MCF 10A (cell line): ENCODE results near the gene MN1. TPM values are rescaled to one million over a fixed set of nuclear protein-coding genes. Genes with fewer than 3 reads are reported as not detected.

ENCODE experiments used
- BruUV-seq: library from RNA; stranded (reverse); fragments of 400-500 nt; replicated peaks from 2 replicates; lab custom pipeline; 2021; lab: Mats Ljungman, UMichigan
- CTCF ChIA-PET: fragments of 300-600 bp; sonication (Branson Sonifier 250); formaldehyde crosslinking; extraction: SDS; loops from one replicate; lab custom pipeline; 2021; ENCODE audit warnings: antibody characterized with exemption, inconsistent platforms; lab: Yijun Ruan, JAX
- POLR2A ChIA-PET: fragments of 300-600, 350-650 bp; sonication (Branson Sonifier 250); formaldehyde crosslinking; extraction: SDS; loops from one replicate; lab custom pipeline; 2020; ENCODE audit warnings: antibody characterized with exemption, inconsistent platforms; lab: Yijun Ruan, JAX
- DNase-seq: peaks from one replicate; pipeline ENCODE4 v3.0.0-alpha.2; 2018; ENCODE audit not compliant: unreplicated experiment
- H3K27ac Mint-ChIP-seq: one replicate; pipeline ENCODE4 v1.8.0; 2022; ENCODE audit warnings: mild to moderate bottlenecking, low read depth, mixed read lengths; ENCODE audit not compliant: unreplicated experiment
- H3K27me3 Mint-ChIP-seq: one replicate; pipeline ENCODE4 v1.8.0; 2022; ENCODE audit warnings: mixed read lengths; ENCODE audit not compliant: insufficient read depth, unreplicated experiment
- H3K36me3 Mint-ChIP-seq: one replicate; pipeline ENCODE4 v1.8.0; 2022; ENCODE audit warnings: mild to moderate bottlenecking, moderate library complexity, mixed read lengths; ENCODE audit not compliant: insufficient read depth, unreplicated experiment
- H3K4me1 Mint-ChIP-seq: one replicate; pipeline ENCODE4 v1.8.0; 2022; ENCODE audit warnings: mixed read lengths; ENCODE audit not compliant: insufficient read depth, unreplicated experiment
- H3K4me3 Mint-ChIP-seq: one replicate; pipeline ENCODE4 v1.8.0; 2022; ENCODE audit warnings: mild to moderate bottlenecking, moderate library complexity, mixed read lengths; ENCODE audit not compliant: unreplicated experiment
- H3K9me3 Mint-ChIP-seq: one replicate; pipeline ENCODE4 v1.8.0; 2022; ENCODE audit warnings: mixed read lengths; ENCODE audit not compliant: unreplicated experiment
- intact Hi-C: fragments of 100-400 bp; cut with micrococcal nuclease; formaldehyde crosslinking; loops from 2 replicates; pipeline ENCODE4 v1.14.1; 2022
- total RNA-seq: library from RNA; stranded (reverse); gene quantifications from 2 replicates; pipeline ENCODE4 v1.2.3, GENCODE V29; 2022
- TF ChIP-seq, protein P1 (sequence below): fragments of 200-600 bp; IDR thresholded peaks from one replicate; pipeline ENCODE4 v1.8.0; 2022; ENCODE audit warnings: antibody characterized with exemption, mild to moderate bottlenecking; ENCODE audit not compliant: unreplicated experiment

Gene MN1
- total RNA-seq, 1 experiment from 2014 or later: 3.9 TPM

DNA sequence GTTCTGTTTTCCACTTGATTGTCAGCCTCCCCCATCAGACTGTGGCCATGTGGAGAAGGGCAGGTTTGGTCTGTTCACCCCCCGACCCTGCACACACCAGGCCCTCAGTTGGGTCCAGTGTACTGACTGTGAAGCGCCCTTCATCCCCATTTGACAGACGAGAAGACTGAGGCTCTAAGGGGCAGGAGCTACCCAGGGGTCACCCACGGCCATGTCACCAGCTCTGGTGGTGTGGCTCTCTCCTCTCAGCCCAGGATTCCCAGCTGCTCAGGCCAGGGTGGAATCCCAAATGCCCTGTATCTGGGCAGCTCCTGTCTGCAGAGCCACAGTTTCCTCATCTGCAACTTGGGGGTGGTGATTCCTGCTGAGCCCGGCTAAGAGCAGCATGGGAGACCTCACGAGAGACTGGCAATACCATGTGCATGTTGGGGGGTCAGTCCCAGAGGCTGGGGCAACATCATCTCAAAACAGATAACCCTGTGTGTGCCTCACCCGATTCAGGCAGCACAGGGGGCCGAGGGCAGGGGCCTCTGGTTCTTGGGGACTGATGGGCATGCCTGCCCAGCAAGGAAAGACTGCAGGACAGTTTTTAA is 46.6 kb downstream of the MN1 start:
- no TSS peak for BruUV-seq
- Mint-ChIP-seq H3K27me3 (no peaks in the 10 kb centered on the region), H3K36me3 (no peaks in the 10 kb centered on the region), H3K4me3 (no peak overlapping the region), H3K27ac (peak overlapping the region; percentile 75), H3K4me1 (peaks cover 46% of the 10 kb centered on the region), H3K9me3 (no peaks in the 10 kb centered on the region)
- intact Hi-C loops: loop anchor here (5.0 kb wide), 1 partner anchor 38 kb away; no protein-coding TSS in a partner anchor
- ChIA-PET POLR2A (interaction anchor here (0.8 to 1.0 kb wide), 3 partner anchors 24 to 338 kb away, joined by 3 read pairs; no protein-coding TSS in a partner anchor), CTCF (no interaction called here)
- TF ChIP-seq, protein P1, sequence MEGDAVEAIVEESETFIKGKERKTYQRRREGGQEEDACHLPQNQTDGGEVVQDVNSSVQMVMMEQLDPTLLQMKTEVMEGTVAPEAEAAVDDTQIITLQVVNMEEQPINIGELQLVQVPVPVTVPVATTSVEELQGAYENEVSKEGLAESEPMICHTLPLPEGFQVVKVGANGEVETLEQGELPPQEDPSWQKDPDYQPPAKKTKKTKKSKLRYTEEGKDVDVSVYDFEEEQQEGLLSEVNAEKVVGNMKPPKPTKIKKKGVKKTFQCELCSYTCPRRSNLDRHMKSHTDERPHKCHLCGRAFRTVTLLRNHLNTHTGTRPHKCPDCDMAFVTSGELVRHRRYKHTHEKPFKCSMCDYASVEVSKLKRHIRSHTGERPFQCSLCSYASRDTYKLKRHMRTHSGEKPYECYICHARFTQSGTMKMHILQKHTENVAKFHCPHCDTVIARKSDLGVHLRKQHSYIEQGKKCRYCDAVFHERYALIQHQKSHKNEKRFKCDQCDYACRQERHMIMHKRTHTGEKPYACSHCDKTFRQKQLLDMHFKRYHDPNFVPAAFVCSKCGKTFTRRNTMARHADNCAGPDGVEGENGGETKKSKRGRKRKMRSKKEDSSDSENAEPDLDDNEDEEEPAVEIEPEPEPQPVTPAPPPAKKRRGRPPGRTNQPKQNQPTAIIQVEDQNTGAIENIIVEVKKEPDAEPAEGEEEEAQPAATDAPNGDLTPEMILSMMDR: no peak
- DNase-seq: no peak

DNA sequence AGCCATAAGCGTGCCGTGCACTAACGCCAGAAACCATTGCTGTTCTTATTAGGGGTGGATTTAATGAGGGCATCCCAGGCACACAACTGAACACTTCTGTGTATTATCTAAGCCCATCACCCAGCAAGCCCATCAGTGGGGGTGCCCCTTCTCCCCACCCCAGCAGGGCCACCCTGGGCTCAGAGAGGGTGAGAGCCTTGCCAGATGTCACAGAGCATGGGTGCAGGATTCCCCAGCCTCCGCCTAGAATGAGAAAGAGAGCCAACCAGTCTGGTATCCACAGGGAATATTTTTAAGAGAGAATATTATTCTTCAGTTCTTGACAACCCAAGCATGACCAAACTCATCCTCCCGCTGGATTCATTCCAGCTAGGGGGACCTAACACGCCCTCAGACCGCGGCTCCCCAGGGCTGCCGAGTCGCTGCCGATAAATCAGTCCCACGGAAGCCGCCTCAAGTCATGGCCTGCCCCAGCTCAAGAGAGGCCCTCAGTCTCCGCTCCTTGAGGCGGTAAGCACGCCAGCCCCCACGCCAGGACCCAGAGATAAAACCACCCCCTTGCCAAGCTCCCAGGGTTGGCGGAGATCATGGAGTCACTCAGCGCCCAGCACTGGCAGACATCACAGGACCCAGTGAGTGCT is 47.2 kb downstream of the MN1 start:
- peak; percentile 80 for DNase-seq
- Mint-ChIP-seq H3K4me1 (peaks cover 52% of the 10 kb centered on the region), H3K36me3 (peaks cover 4% of the 10 kb centered on the region), H3K9me3 (no peaks in the 10 kb centered on the region), H3K27me3 (no peaks in the 10 kb centered on the region), H3K27ac (peak overlapping the region; percentile 75), H3K4me3 (peak overlapping the region; percentile 6)
- TF ChIP-seq, protein P1: no peak
- ChIA-PET CTCF (interaction anchor here (0.9 to 1.0 kb wide), 2 partner anchors 280 to 348 kb away, joined by 3 to 4 read pairs; no protein-coding TSS in a partner anchor), POLR2A (interaction anchor here (0.7 to 1.0 kb wide), 4 partner anchors 15 to 338 kb away, joined by 3 read pairs; no protein-coding TSS in a partner anchor)
- no TSS peak for BruUV-seq
- intact Hi-C loops: loop anchor here (5.0 kb wide), 1 partner anchor 37 kb away; no protein-coding TSS in a partner anchor

DNA sequence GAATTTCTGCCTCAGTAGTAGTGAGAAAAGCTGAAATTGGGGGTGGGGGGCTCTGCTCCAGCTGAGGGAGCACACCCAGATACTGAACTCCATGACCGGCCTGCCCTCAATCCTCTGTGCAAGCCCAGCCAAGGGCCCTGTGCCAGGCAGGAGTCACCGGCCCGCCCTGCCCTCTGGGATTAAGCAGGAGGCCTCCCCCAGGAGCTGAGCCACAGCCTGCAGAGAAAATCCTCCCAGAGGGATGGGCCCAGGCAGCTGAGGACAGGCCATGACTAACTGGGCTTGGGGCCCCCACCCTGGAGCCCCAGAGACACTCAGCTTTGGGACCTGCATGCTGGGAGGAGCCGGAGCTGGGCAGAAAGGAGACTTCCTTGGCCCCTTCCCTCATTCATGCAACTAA is 48.8 kb downstream of the MN1 start:
- CTCF ChIA-PET: interaction anchor here (0.5 to 1.4 kb wide), 4 partner anchors 28 to 1384 kb away, joined by 3 read pairs; no protein-coding TSS in a partner anchor
- no TSS peak for BruUV-seq
- TF ChIP-seq, protein P1: no peak
- POLR2A ChIA-PET: interaction anchor here (0.5 to 2.4 kb wide), 10 partner anchors 13 to 1200 kb away, joined by 3 to 10 read pairs (median 3); no protein-coding TSS in a partner anchor
- H3K27me3 Mint-ChIP-seq: no peaks in the 10 kb centered on the region
- peak; percentile 85 for DNase-seq
- H3K9me3 Mint-ChIP-seq: no peaks in the 10 kb centered on the region
- intact Hi-C loops: loop anchor here (2.0 to 5.0 kb wide), 2 partner anchors 35 to 48 kb away; partner anchors contain the start of gene MN1
- H3K27ac Mint-ChIP-seq: peak overlapping the region; percentile 19
- H3K36me3 Mint-ChIP-seq: peaks cover 13% of the 10 kb centered on the region
- peaks cover 63% of the 10 kb centered on the region for H3K4me1 Mint-ChIP-seq
- no peak overlapping the region for H3K4me3 Mint-ChIP-seq

DNA sequence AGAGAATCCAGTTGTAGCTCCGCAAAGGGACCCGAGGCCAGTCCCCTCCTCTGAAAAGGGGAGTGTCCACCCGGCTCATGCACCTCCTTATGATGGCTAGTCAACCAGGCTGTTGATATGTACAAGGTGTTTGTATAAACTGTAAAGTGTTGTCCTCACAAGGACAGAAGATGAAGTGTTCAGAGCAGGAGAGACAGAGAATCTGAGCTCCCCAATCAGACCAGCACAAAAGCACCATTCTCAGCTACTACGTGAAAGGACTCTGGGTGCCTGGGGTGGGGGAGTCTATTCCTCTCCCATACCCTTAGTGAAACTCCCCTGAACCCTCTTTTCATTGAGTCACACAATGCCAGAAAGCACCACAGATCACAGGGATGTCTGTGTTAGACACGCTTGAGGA is 49.4 kb downstream of the MN1 start:
- TF ChIP-seq, protein P1: no peak

More for the DNA sequence above, 49.4 kb downstream of the MN1 start:
- intact Hi-C loops: loop anchor here (2.0 to 5.0 kb wide), 2 partner anchors 35 to 49 kb away; partner anchors contain the start of gene MN1
- no TSS peak for BruUV-seq
- DNase-seq: no peak
- ChIA-PET CTCF (interaction anchor here (0.5 to 1.3 kb wide), 3 partner anchors 128 to 1383 kb away, joined by 3 read pairs; no protein-coding TSS in a partner anchor), POLR2A (interaction anchor here (0.6 to 2.4 kb wide), 5 partner anchors 13 to 1200 kb away, joined by 3 to 10 read pairs (median 3); no protein-coding TSS in a partner anchor)
- Mint-ChIP-seq H3K4me1 (peaks cover 67% of the 10 kb centered on the region), H3K27me3 (no peaks in the 10 kb centered on the region), H3K36me3 (peaks cover 13% of the 10 kb centered on the region), H3K27ac (peak overlapping the region; percentile 19), H3K4me3 (no peak overlapping the region), H3K9me3 (no peaks in the 10 kb centered on the region)
